SK-N-SH (cell line): ENCODE data around the gene SIAH1. TPM values are rescaled to one million over a fixed set of nuclear protein-coding genes. Genes with fewer than 3 reads are reported as not detected.
A peak's percentile ranks its signal among the peaks of the same experiment; 100 is the strongest.

Source experiments
- CTCF ChIA-PET: fragments of 300-600, 350-600 bp; formaldehyde crosslinking; extraction: SDS; loops from one replicate; lab custom pipeline; 2021; lab: Yijun Ruan, JAX
- POLR2A ChIA-PET: fragments of 350-600 bp; sonication (Branson Sonifier 250); formaldehyde crosslinking; extraction: SDS; loops from one replicate; lab custom pipeline; 2020; ENCODE audit warnings: antibody characterized with exemption, inconsistent platforms; lab: Yijun Ruan, JAX
- DNase-seq: peaks from one replicate; pipeline ENCODE4 v3.0.0; 2012
- H2AFZ ChIP-seq: fragments of 200-600 bp; sonication (generic); 2 replicates; pipeline ENCODE4 v1.8.1; 2016; ENCODE audit warnings: antibody characterized with exemption, mild to moderate bottlenecking, low read depth
- H3F3A ChIP-seq: fragments of 200-600 bp; sonication (generic); replicated peaks from 2 replicates; pipeline ENCODE3; 2016; ENCODE audit warnings: antibody characterized with exemption, mild to moderate bottlenecking; ENCODE audit not compliant: insufficient read depth
- H3K27ac ChIP-seq, 2 experiments: fragments of 200-500 bp in 1 of 2; fragments of 200-600 bp in 1 of 2; sonication (Bioruptor generic) in 1 of 2; sonication (generic), shearing (Covaris generic) in 1 of 2; 2 replicates each; pipeline versions ENCODE4 v1.5.1 to v1.6.1; 2014 to 2016; ENCODE audit warnings: low read depth in 2 of 2, inconsistent platforms in 1 of 2, low read length in 1 of 2, mild to moderate bottlenecking in 1 of 2, mixed read lengths in 1 of 2
- H3K27me3 ChIP-seq: fragments of 200-600 bp; sonication (generic), shearing (Covaris generic); 2 replicates; pipeline ENCODE4 v1.6.1; 2016; ENCODE audit warnings: mixed run types; ENCODE audit not compliant: insufficient read depth
- H3K36me3 ChIP-seq, 2 experiments: fragments of 200-500 bp in 1 of 2; fragments of 200-600 bp in 1 of 2; sonication (Bioruptor generic) in 1 of 2; sonication (generic) in 1 of 2; replicated peaks in 1 of 2; 2 replicates each; pipeline versions ENCODE3 to v1.5.1; 2014 to 2016; ENCODE audit warnings: low read length in 1 of 2, mild to moderate bottlenecking in 1 of 2; ENCODE audit not compliant: insufficient read depth in 2 of 2, control insufficient read depth in 1 of 2
- H3K4me1 ChIP-seq, 2 experiments: fragments of 200-500 bp in 1 of 2; fragments of 200-600 bp in 1 of 2; sonication (Bioruptor generic) in 1 of 2; sonication (generic), shearing (Covaris generic) in 1 of 2; 2 replicates each; pipeline versions ENCODE4 v1.5.1 to v1.6.1; 2014 to 2016; ENCODE audit warnings: low read depth in 1 of 2, low read length in 1 of 2, mixed run types in 1 of 2; ENCODE audit not compliant: insufficient read depth in 2 of 2, control insufficient read depth in 1 of 2
- H3K4me2 ChIP-seq: fragments of 200-600 bp; sonication (generic), shearing (Covaris generic); 2 replicates; pipeline ENCODE4 v1.6.1; 2017; ENCODE audit warnings: mixed run types
- H3K4me3 ChIP-seq, 2 experiments: fragments of 200-500 bp in 1 of 2; fragments of 200-600 bp in 1 of 2; sonication (Bioruptor generic) in 1 of 2; sonication (generic), shearing (Covaris generic) in 1 of 2; 2 replicates each; pipeline versions ENCODE4 v1.5.1 to v1.8.1; 2014 to 2016; ENCODE audit warnings: low read depth in 2 of 2, inconsistent platforms in 1 of 2, low read length in 1 of 2, mild to moderate bottlenecking in 1 of 2, mixed read lengths in 1 of 2, moderate library complexity in 1 of 2
- H3K79me2 ChIP-seq: fragments of 200-600 bp; sonication (generic); 2 replicates; pipeline ENCODE4 v1.8.1; 2017; ENCODE audit warnings: mild to moderate bottlenecking; ENCODE audit not compliant: insufficient read depth
- H3K9ac ChIP-seq: fragments of 200-600 bp; sonication (generic); 2 replicates; pipeline ENCODE4 v1.6.1; 2017; ENCODE audit warnings: mixed run types
- H3K9me2 ChIP-seq: fragments of 200-600 bp; sonication (generic); 2 replicates; pipeline ENCODE4 v1.6.1; 2017; ENCODE audit warnings: mixed run types
- H3K9me3 ChIP-seq: fragments of 200-600 bp; sonication (generic); 2 replicates; pipeline ENCODE4 v1.6.1; 2017; ENCODE audit warnings: mixed run types, mild to moderate bottlenecking, moderate library complexity
- H4K20me1 ChIP-seq: fragments of 200-600 bp; sonication (generic); 2 replicates; pipeline ENCODE4 v1.6.1; 2017; ENCODE audit warnings: mild to moderate bottlenecking, mixed run types; ENCODE audit not compliant: insufficient read depth
- CHD2 ChIP-seq: fragments of 150-350 bp; IDR thresholded peaks from 2 replicates; pipeline ENCODE4 v1.6.1; 2018; ENCODE audit warnings: low read length; ENCODE audit not compliant: partially characterized antibody
- CTCF ChIP-seq: fragments of 200-600 bp; sonication (generic); IDR thresholded peaks from 2 replicates; pipeline ENCODE4 v1.6.1; 2017; ENCODE audit warnings: antibody characterized with exemption, mild to moderate bottlenecking, moderate library complexity
- EZH2phosphoT487 ChIP-seq: fragments of 200-600 bp; sonication (generic); IDR thresholded peaks from 2 replicates; pipeline ENCODE4 v1.6.1; 2017; ENCODE audit warnings: low read depth, mixed run types, mild to moderate bottlenecking, antibody characterized with exemption, moderate library complexity, borderline replicate concordance
- GATA2 ChIP-seq: sonication (generic); formaldehyde crosslinking; IDR thresholded peaks from 2 replicates; pipeline ENCODE4 v1.5.0; 2020; ENCODE audit warnings: mild to moderate bottlenecking, missing genetic modification reagents
- MAX ChIP-seq: IDR thresholded peaks from 2 replicates; pipeline ENCODE4 v1.4.0; 2012; ENCODE audit warnings: low read depth
- MEF2A ChIP-seq: IDR thresholded peaks from 2 replicates; pipeline ENCODE4 v1.4.0; 2012; ENCODE audit warnings: low read depth, borderline replicate concordance
- MXI1 ChIP-seq: IDR thresholded peaks from 2 replicates; pipeline ENCODE4 v1.6.1; 2012; ENCODE audit warnings: mild to moderate bottlenecking, low read depth, low read length, improper control_type of control experiment
- TAF1 ChIP-seq: IDR thresholded peaks from 2 replicates; pipeline ENCODE4 v1.6.1; 2012; ENCODE audit warnings: low read depth, mild to moderate bottlenecking, low read length, moderate library complexity, borderline replicate concordance
- TCF12 ChIP-seq: IDR thresholded peaks from 2 replicates; pipeline ENCODE4 v1.4.0; 2012
- USF1 ChIP-seq: IDR thresholded peaks from 2 replicates; pipeline ENCODE4 v1.4.0; 2012; ENCODE audit warnings: low read depth, borderline replicate concordance
- YY1 ChIP-seq: IDR thresholded peaks from 2 replicates; pipeline ENCODE4 v1.4.0; 2012; ENCODE audit warnings: low read depth, mild to moderate bottlenecking
- ZBTB33 ChIP-seq: IDR thresholded peaks from 2 replicates; pipeline ENCODE4 v1.4.0; 2012; ENCODE audit warnings: low read depth, borderline replicate concordance
- WGBS: methylation state at CpG from one replicate; pipeline ENCODE4 v1.1.6; 2017; ENCODE audit warnings: low lambda C conversion rate; 5-methylcytosine and 5-hydroxymethylcytosine counted together
- polyA plus RNA-seq, 3 experiments: library from polyadenylated mRNA; depleted of rRNA; stranded (reverse); fragments of >200 nt; gene quantifications; 2 replicates each; pipeline ENCODE4 v1.2.3, GENCODE V29; 2012

SIAH1 gene
- polyA plus RNA-seq, 1 of the 3 experiments (the other 2 are of a cell fraction) = 15.4 TPM

- Histone ChIP-seq H3K9me3 (no peaks in the 10 kb centered on the region), H4K20me1 (peaks cover 46% of the 10 kb centered on the region)
- CTCF ChIA-PET = interaction anchor here (0.8 to 2.1 kb wide), 5 partner anchors 10 to 246 kb away, joined by 3 to 14 read pairs (median 5); no protein-coding TSS in a partner anchor
- POLR2A ChIA-PET = interaction anchor here (0.6 to 3.1 kb wide), 10 partner anchors 8 to 225 kb away, joined by 3 to 21 read pairs (median 3); partner anchors contain the start of gene N4BP1
- no peak for TF ChIP-seq CTCF
- peak; percentile 72 for TF ChIP-seq MXI1
- 0 out of 2 replicates have a peak, but pooled peaks have one; percentile 23 for TF ChIP-seq MAX
- TF ChIP-seq USF1 = peak; percentile 45; the same call in 1 of the 2 replicates
- TF ChIP-seq TCF12 = no peak
- peak; percentile 72 for TF ChIP-seq YY1
- peak; percentile 54; the same call in 1 of the 2 replicates for TF ChIP-seq TAF1
- TF ChIP-seq, all 33 proteins: peak for 5
- peak overlapping the region; percentile 89 for H3K9ac ChIP-seq
- H3K27ac ChIP-seq = peak overlapping the region; percentile 77 to 96
- no peaks in the 10 kb centered on the region for H3K27me3 ChIP-seq
- peak overlapping the region; percentile 66 to 81 for H3K4me3 ChIP-seq
- no peaks in the 10 kb centered on the region for H3K36me3 ChIP-seq
- peaks cover 48% of the 10 kb centered on the region for H3K79me2 ChIP-seq
- peak overlapping the region; percentile 82 for H3K4me2 ChIP-seq
- 0% methylated on average over 5 of the region's 103 CpGs for WGBS
- peak; percentile 94 for DNase-seq
- H2AFZ ChIP-seq = no peak overlapping the region
- H3K4me1 ChIP-seq = peaks cover 9 to 20% of the 10 kb centered on the region in 2 experiments; a peak in 3 of 4 replicates
- H3K9me2 ChIP-seq = no peaks in the 10 kb centered on the region
- peaks cover 6% of the 10 kb centered on the region for H3F3A ChIP-seq
Measured at GRCh38 chr16:48384520-48385252, 527 bp downstream of the SIAH1 start.

- WGBS = 2% methylated on average over 15 of the region's 15 CpGs
- peaks cover 9 to 20% of the 10 kb centered on the region in 2 experiments; a peak in 3 of 4 replicates for H3K4me1 ChIP-seq
- peaks cover 53% of the 10 kb centered on the region for H4K20me1 ChIP-seq
- peak overlapping the region; percentile 88 for H3K9ac ChIP-seq
- H3F3A ChIP-seq = peaks cover 6% of the 10 kb centered on the region
- H3K27me3 ChIP-seq = no peaks in the 10 kb centered on the region
- ChIA-PET CTCF (interaction anchor here (0.8 to 2.1 kb wide), 4 partner anchors 10 to 246 kb away, joined by 3 to 5 read pairs (median 4); no protein-coding TSS in a partner anchor), POLR2A (interaction anchor here (0.6 to 3.1 kb wide), 4 partner anchors 10 to 226 kb away, joined by 3 to 21 read pairs (median 4); partner anchors contain the start of gene N4BP1)
- no peaks in the 10 kb centered on the region for H3K9me2 ChIP-seq
- no peak for DNase-seq
- H3K4me2 ChIP-seq = peak overlapping the region; percentile 82
- TF ChIP-seq TAF1 (no peak), MEF2A (no peak), MXI1 (no peak; the same call in 1 of the 2 replicates), GATA2 (CRISPR knock-in tag) (no peak), ZBTB33 (no peak), YY1 (no peak), CHD2 (no peak), CTCF (no peak), EZH2phosphoT487 (no peak)
- H3K79me2 ChIP-seq = peaks cover 55% of the 10 kb centered on the region
- peak overlapping the region; percentile 77 to 96 for H3K27ac ChIP-seq
- H3K36me3 ChIP-seq = no peaks in the 10 kb centered on the region
- H2AFZ ChIP-seq = no peak overlapping the region
- H3K9me3 ChIP-seq = no peaks in the 10 kb centered on the region
- H3K4me3 ChIP-seq = peak overlapping the region; percentile 66 to 81
Measured at GRCh38 chr16:48383877-48384519, 1.2 kb downstream of the SIAH1 start.
